ENCODE measurements around the gene GALNT16. TPM values are rescaled to one million over a fixed set of nuclear protein-coding genes. Genes with fewer than 3 reads are reported as not detected.
A peak's percentile ranks its signal among the peaks of the same experiment; 100 is the strongest.

GALNT16 gene
- total and polyA plus RNA-seq, 2 donors (not counting 1 experiment from before 2014, with no cell fraction given), result 9.6 to 27.7 TPM

DNA sequence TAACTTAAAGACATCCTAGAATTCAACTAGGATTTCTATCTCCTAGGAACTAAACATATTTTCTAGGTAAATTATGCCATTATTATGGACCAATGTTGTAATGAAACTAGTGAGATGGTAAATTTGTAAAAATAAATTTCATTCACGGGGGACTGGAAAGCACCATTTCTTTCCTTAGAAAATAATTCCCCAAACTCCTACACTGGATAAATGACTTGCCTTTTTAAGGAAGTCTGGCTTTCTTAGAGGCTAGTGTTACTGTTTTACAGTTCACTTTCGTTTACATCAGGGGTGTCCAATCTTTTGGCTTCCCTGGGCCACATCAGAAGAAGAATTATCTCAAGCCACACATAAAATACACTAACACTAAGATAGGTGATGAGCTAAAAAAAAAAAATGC is 141.9 kb downstream of the GALNT16 start:
- Histone ChIP-seq H3K9me3 (ENCODE audit: control insufficient read depth, insufficient read depth, low read depth, low read length) (no peaks in the 10 kb centered on the region), H3K4me3 (replicated peaks in 1 of 4; ENCODE audit: control extremely low read depth in 1 of 4, insufficient read depth in 1 of 4, low read depth in 3 of 4, low read length in 4 of 4) (peak overlapping the region in 3 of 4 experiments; percentile 5 to 94 (median 84)), H3K27ac (ENCODE audit: insufficient read depth, low read length) (no peak overlapping the region), H3K79me2 (ENCODE audit: control insufficient read depth, insufficient read depth, low read length) (peaks cover 74% of the 10 kb centered on the region), H3K4me2 (ENCODE audit: extremely low read depth, insufficient read depth, low read length) (peak overlapping the region; percentile 66), H3K36me3 (ENCODE audit: control insufficient read depth, insufficient read depth, low read length) (no peaks in the 10 kb centered on the region), H3K4me1 (ENCODE audit: control insufficient read depth, extremely low read depth, insufficient read depth, low read length) (peaks cover 2% of the 10 kb centered on the region), H3K27me3 (ENCODE audit: control insufficient read depth, insufficient read depth, low read length) (no peaks in the 10 kb centered on the region), H3K9ac (ENCODE audit: insufficient read depth, low read length) (no peak overlapping the region), H2AFZ (ENCODE audit: low read length) (no peak overlapping the region), H4K20me1 (ENCODE audit: control insufficient read depth, extremely low read depth, insufficient read depth, low read length) (peaks cover 2% of the 10 kb centered on the region)
- TF ChIP-seq, protein P1, sequence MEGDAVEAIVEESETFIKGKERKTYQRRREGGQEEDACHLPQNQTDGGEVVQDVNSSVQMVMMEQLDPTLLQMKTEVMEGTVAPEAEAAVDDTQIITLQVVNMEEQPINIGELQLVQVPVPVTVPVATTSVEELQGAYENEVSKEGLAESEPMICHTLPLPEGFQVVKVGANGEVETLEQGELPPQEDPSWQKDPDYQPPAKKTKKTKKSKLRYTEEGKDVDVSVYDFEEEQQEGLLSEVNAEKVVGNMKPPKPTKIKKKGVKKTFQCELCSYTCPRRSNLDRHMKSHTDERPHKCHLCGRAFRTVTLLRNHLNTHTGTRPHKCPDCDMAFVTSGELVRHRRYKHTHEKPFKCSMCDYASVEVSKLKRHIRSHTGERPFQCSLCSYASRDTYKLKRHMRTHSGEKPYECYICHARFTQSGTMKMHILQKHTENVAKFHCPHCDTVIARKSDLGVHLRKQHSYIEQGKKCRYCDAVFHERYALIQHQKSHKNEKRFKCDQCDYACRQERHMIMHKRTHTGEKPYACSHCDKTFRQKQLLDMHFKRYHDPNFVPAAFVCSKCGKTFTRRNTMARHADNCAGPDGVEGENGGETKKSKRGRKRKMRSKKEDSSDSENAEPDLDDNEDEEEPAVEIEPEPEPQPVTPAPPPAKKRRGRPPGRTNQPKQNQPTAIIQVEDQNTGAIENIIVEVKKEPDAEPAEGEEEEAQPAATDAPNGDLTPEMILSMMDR (conservative IDR thresholded peaks at IDR 0.05 in 1 of 2, IDR thresholded peaks at IDR 0.05 in 1 of 2; ENCODE audit: low read depth in 1 of 2, low read length in 2 of 2), result no peak
- no peak for TF ChIP-seq EZH2 (IDR thresholded peaks at IDR 0.05; ENCODE audit: low read length, missing control alignments)
- DNase-seq (ENCODE audit: low read depth in 2 of 2), result no peak

DNA sequence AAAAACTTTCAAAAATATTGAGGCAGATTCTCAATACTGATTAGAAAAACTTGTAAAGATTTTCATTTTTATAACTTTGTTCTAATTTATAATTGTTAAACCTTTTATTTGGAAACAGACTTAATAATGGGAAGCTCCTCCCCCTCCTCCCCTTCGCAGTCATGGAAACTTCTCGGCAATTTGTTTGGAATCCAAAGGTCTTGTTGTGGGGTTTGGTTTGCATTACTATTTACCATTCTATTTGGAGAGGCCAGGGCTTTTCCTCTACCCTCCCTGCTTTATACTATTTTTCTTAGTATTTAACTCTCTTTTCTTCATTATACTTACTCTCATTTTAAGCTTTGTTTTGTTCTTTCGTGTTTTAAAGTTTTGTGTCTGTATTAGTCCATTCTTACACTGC is 144.5 kb downstream of the GALNT16 start:
- Histone ChIP-seq H2AFZ (ENCODE audit: low read length) (no peak overlapping the region), H3K4me3 (replicated peaks in 1 of 4; ENCODE audit: control extremely low read depth in 1 of 4, insufficient read depth in 1 of 4, low read depth in 3 of 4, low read length in 4 of 4) (no peak overlapping the region), H4K20me1 (ENCODE audit: control insufficient read depth, extremely low read depth, insufficient read depth, low read length) (peaks cover 2% of the 10 kb centered on the region), H3K4me1 (ENCODE audit: control insufficient read depth, extremely low read depth, insufficient read depth, low read length) (peaks cover 2% of the 10 kb centered on the region), H3K36me3 (ENCODE audit: control insufficient read depth, insufficient read depth, low read length) (no peaks in the 10 kb centered on the region), H3K79me2 (ENCODE audit: control insufficient read depth, insufficient read depth, low read length) (peaks cover 57% of the 10 kb centered on the region), H3K9ac (ENCODE audit: insufficient read depth, low read length) (no peak overlapping the region), H3K27me3 (ENCODE audit: control insufficient read depth, insufficient read depth, low read length) (no peaks in the 10 kb centered on the region), H3K27ac (ENCODE audit: insufficient read depth, low read length) (no peak overlapping the region), H3K9me3 (ENCODE audit: control insufficient read depth, insufficient read depth, low read depth, low read length) (no peaks in the 10 kb centered on the region), H3K4me2 (ENCODE audit: extremely low read depth, insufficient read depth, low read length) (no peak overlapping the region)
- no peak for DNase-seq (ENCODE audit: low read depth in 2 of 2)
- TF ChIP-seq EZH2 (IDR thresholded peaks at IDR 0.05; ENCODE audit: low read length, missing control alignments), result no peak
- TF ChIP-seq, protein P1 (conservative IDR thresholded peaks at IDR 0.05 in 1 of 2, IDR thresholded peaks at IDR 0.05 in 1 of 2; ENCODE audit: low read depth in 1 of 2, low read length in 2 of 2), result no peak

DNA sequence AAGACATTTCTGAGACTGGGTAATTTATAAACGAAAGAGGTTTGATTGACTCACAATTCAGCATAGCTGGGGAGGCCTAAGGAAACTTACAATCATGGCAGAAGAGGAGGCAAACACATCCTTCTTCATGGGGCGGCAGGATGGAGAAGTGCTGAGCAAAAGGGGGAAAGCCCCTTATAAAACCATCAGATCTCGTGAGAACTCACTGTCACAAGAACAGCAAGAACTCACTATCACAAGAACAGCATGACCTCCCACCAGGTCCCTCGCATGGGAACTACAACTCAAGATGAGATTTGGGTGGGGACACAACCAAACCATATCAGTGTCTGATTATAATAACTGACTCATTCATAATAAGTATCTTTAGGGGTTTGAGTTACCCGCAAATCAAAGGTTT is 144.9 kb downstream of the GALNT16 start:
- no peak overlapping the region for H2AFZ ChIP-seq (ENCODE audit: low read length)
- no peak overlapping the region for H3K4me2 ChIP-seq (ENCODE audit: extremely low read depth, insufficient read depth, low read length)
- no peaks in the 10 kb centered on the region for H3K36me3 ChIP-seq (ENCODE audit: control insufficient read depth, insufficient read depth, low read length)
- TF ChIP-seq, protein P1 (conservative IDR thresholded peaks at IDR 0.05 in 1 of 2, IDR thresholded peaks at IDR 0.05 in 1 of 2; ENCODE audit: low read depth in 1 of 2, low read length in 2 of 2), result no peak
- no peak for TF ChIP-seq EZH2 (IDR thresholded peaks at IDR 0.05; ENCODE audit: low read length, missing control alignments)
- peaks cover 2% of the 10 kb centered on the region for H3K4me1 ChIP-seq (ENCODE audit: control insufficient read depth, extremely low read depth, insufficient read depth, low read length)
- H3K4me3 ChIP-seq (replicated peaks in 1 of 4; ENCODE audit: control extremely low read depth in 1 of 4, insufficient read depth in 1 of 4, low read depth in 3 of 4, low read length in 4 of 4), result no peak overlapping the region
- no peaks in the 10 kb centered on the region for H3K9me3 ChIP-seq (ENCODE audit: control insufficient read depth, insufficient read depth, low read depth, low read length)
- no peak overlapping the region for H3K9ac ChIP-seq (ENCODE audit: insufficient read depth, low read length)
- no peak overlapping the region for H3K27ac ChIP-seq (ENCODE audit: insufficient read depth, low read length)
- peaks cover 53% of the 10 kb centered on the region for H3K79me2 ChIP-seq (ENCODE audit: control insufficient read depth, insufficient read depth, low read length)
- DNase-seq (ENCODE audit: low read depth in 2 of 2), result no peak
- peaks cover 2% of the 10 kb centered on the region for H4K20me1 ChIP-seq (ENCODE audit: control insufficient read depth, extremely low read depth, insufficient read depth, low read length)
- no peaks in the 10 kb centered on the region for H3K27me3 ChIP-seq (ENCODE audit: control insufficient read depth, insufficient read depth, low read length)
